ENCODE data around the gene ADCY2.

DNA sequence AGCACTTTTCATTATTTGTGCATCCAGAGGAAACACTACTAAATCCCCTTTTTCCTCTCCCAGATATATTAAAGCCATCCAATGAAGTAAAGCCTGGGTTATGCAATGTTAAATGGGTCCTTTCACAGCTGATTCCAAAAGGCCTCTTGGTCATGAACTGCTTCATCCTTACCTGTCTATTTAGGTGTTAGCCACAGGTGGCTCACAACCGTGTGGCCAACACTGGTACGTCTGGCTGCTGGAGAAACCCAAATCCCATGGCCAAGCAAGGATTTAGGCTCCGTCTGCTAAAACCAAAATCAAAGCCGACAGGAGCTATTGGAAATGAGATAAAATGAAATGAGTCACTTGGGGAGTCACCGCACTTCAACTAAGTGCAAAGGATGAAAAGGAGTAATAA lies 193.9 kb downstream of the ADCY2 start:
- TF ChIP-seq SIRT6 (IDR thresholded peaks at IDR 0.05; ENCODE audit: low read depth, low read length) (no peak), ZNF384 (IDR thresholded peaks at IDR 0.05; ENCODE audit: low read depth, low read length) (no peak), POLR2AphosphoS5 (IDR thresholded peaks at IDR 0.05; ENCODE audit: control insufficient read depth, insufficient read depth, low read depth, low read length) (no peak), RAD51 (IDR thresholded peaks at IDR 0.05; ENCODE audit: borderline replicate concordance, low read depth) (no peak), JUN (IDR thresholded peaks at IDR 0.05; ENCODE audit: borderline replicate concordance, low read depth, low read length) (no peak), JUN (CRISPR knock-in tag; IDR thresholded peaks at IDR 0.05; ENCODE audit: borderline replicate concordance) (no peak), EP400 (IDR thresholded peaks at IDR 0.05) (no peak), ZNF274 (IDR thresholded peaks at IDR 0.05; ENCODE audit: borderline replicate concordance, low read depth, low read length) (no peak), CHD4 (IDR thresholded peaks at IDR 0.05; ENCODE audit: insufficient read depth, insufficient replicate concordance, low read depth, low read length, poor library complexity, severe bottlenecking) (no peak)

All from K562 (cell line).